BLaER1 treated with 17β-estradiol and CSF1 and Interleukin-3, amounts not matched to agents 10 nM and 100 nM (cell line): ENCODE results near the gene ISOC2.

Experiments
- H3K27ac ChIP-seq, 11 experiments: shearing (Covaris generic); formaldehyde crosslinking; 2 replicates each; pipeline ENCODE4 v1.8.1; 2022
- H3K27me3 ChIP-seq, 11 experiments: shearing (Covaris generic); formaldehyde crosslinking; 2 replicates each; pipeline ENCODE4 v1.8.1; 2022
- H3K36me3 ChIP-seq, 11 experiments: shearing (Covaris generic); formaldehyde crosslinking; 2 replicates each; pipeline ENCODE4 v1.8.1; 2022
- H3K4me1 ChIP-seq, 10 experiments: shearing (Covaris generic); formaldehyde crosslinking; 2 replicates each; pipeline ENCODE4 v1.8.1; 2022
- H3K4me2 ChIP-seq, 11 experiments: shearing (Covaris generic); formaldehyde crosslinking; 2 replicates each; pipeline ENCODE4 v1.8.1; 2022
- H3K4me3 ChIP-seq, 10 experiments: shearing (Covaris generic); formaldehyde crosslinking; 2 replicates each; pipeline ENCODE4 v1.8.1; 2022
- H3K9ac ChIP-seq, 11 experiments: shearing (Covaris generic); formaldehyde crosslinking; 2 replicates each; pipeline ENCODE4 v1.8.1; 2022
- H3K9me3 ChIP-seq, 11 experiments: shearing (Covaris generic); formaldehyde crosslinking; replicated peaks in 1 of 11; 2 replicates each; pipeline ENCODE4 v1.8.1; 2022
- H4K20me1 ChIP-seq, 11 experiments: shearing (Covaris generic); formaldehyde crosslinking; 2 replicates each; pipeline ENCODE4 v1.8.1; 2022
- Cebpa-rat ChIP-seq, 11 experiments: shearing (Covaris generic); IDR thresholded peaks; 2 replicates each; pipeline ENCODE4 v1.8.1; 2022

ISOC2 gene

GRCh38 chr19:55492362-55492944 lies 31.0 kb upstream of the ISOC2 start:
- Histone ChIP-seq H3K4me2 (no peak overlapping the region), H3K27me3 (no peaks in the 10 kb centered on the region), H3K27ac (no peak overlapping the region), H3K9me3 (no peaks in the 10 kb centered on the region), H3K9ac (no peak overlapping the region), H3K4me1 (peaks cover 10 to 49% (median 30%) of the 10 kb centered on the region in 10 experiments), H3K36me3 (no peaks in the 10 kb centered on the region), H3K4me3 (no peak overlapping the region), H4K20me1 (peaks cover 0 to 4% (median 0%) of the 10 kb centered on the region in 11 experiments; a peak in 2 of 22 replicates)
- TF ChIP-seq Cebpa-rat (IDR thresholded peaks at IDR 0.05) = no peak

GRCh38 chr19:55491546-55492360 lies 30.3 kb upstream of the ISOC2 start:
- no peaks in the 10 kb centered on the region for H3K9me3 ChIP-seq
- H3K36me3 ChIP-seq = no peaks in the 10 kb centered on the region
- H4K20me1 ChIP-seq = peaks cover 0 to 8% (median 0%) of the 10 kb centered on the region in 11 experiments; a peak in 4 of 22 replicates
- H3K27me3 ChIP-seq = no peaks in the 10 kb centered on the region
- no peak for TF ChIP-seq Cebpa-rat (IDR thresholded peaks at IDR 0.05)
- H3K4me3 ChIP-seq = no peak overlapping the region
- H3K4me2 ChIP-seq = 0 out of 22 replicates have a peak overlapping the region, but pooled peaks of 1 of the 11 experiments have one; percentile 9
- H3K27ac ChIP-seq = no peak overlapping the region
- no peak overlapping the region for H3K9ac ChIP-seq
- H3K4me1 ChIP-seq = peaks cover 17 to 56% (median 37%) of the 10 kb centered on the region in 10 experiments

GRCh38 chr19:55490478-55491432 lies 29.3 kb upstream of the ISOC2 start:
- TF ChIP-seq Cebpa-rat (IDR thresholded peaks at IDR 0.05) = no peak
- H3K27ac ChIP-seq = no peak overlapping the region
- peaks cover 27 to 66% (median 47%) of the 10 kb centered on the region in 10 experiments for H3K4me1 ChIP-seq
- H3K9me3 ChIP-seq = no peaks in the 10 kb centered on the region
- H4K20me1 ChIP-seq = peaks cover 0 to 15% (median 0%) of the 10 kb centered on the region in 11 experiments; a peak in 4 of 22 replicates
- H3K27me3 ChIP-seq = no peaks in the 10 kb centered on the region
- H3K36me3 ChIP-seq = no peaks in the 10 kb centered on the region
- H3K4me2 ChIP-seq = 0 out of 22 replicates have a peak overlapping the region, but pooled peaks of 1 of the 11 experiments have one; percentile 7
- H3K4me3 ChIP-seq = no peak overlapping the region
- peak overlapping the region in 1 of 11 experiments; percentile 9; a peak in 1 of 22 replicates for H3K9ac ChIP-seq

- Histone ChIP-seq H3K4me3 (no peak overlapping the region), H3K27ac (peak overlapping the region in 1 of 11 experiments; percentile 36; a peak in 1 of 22 replicates), H4K20me1 (peaks cover 0 to 15% (median 0%) of the 10 kb centered on the region in 11 experiments; a peak in 4 of 22 replicates), H3K27me3 (no peaks in the 10 kb centered on the region), H3K4me1 (peaks cover 33 to 69% (median 53%) of the 10 kb centered on the region in 10 experiments), H3K9ac (peak overlapping the region in 7 of 11 experiments; percentile 24 to 42 (median 33); a peak in 4 of 22 replicates), H3K4me2 (peak overlapping the region in 10 of 11 experiments; percentile 5 to 65 (median 55); a peak in 17 of 22 replicates), H3K9me3 (no peaks in the 10 kb centered on the region), H3K36me3 (no peaks in the 10 kb centered on the region)
- TF ChIP-seq Cebpa-rat (IDR thresholded peaks at IDR 0.05) = no peak
Measured at GRCh38 chr19:55489711-55490477, 28.5 kb upstream of the ISOC2 start.

GRCh38 chr19:55488986-55489710 lies 27.7 kb upstream of the ISOC2 start:
- Histone ChIP-seq H4K20me1 (peaks cover 0 to 18% (median 0%) of the 10 kb centered on the region in 11 experiments; a peak in 6 of 22 replicates), H3K36me3 (no peaks in the 10 kb centered on the region), H3K27me3 (no peaks in the 10 kb centered on the region), H3K9ac (peak overlapping the region in 7 of 11 experiments; percentile 24 to 42 (median 33); a peak in 4 of 22 replicates), H3K4me1 (peaks cover 39 to 71% (median 54%) of the 10 kb centered on the region in 10 experiments), H3K9me3 (no peaks in the 10 kb centered on the region), H3K4me3 (no peak overlapping the region), H3K27ac (peak overlapping the region in 1 of 11 experiments; percentile 36; a peak in 1 of 22 replicates), H3K4me2 (peak overlapping the region in 10 of 11 experiments; percentile 5 to 65 (median 58); a peak in 17 of 22 replicates)
- no peak for TF ChIP-seq Cebpa-rat (IDR thresholded peaks at IDR 0.05)

GRCh38 chr19:55487924-55488687 lies 26.7 kb upstream of the ISOC2 start, which contains the start of gene SSC5D:
TSS of gene SSC5D (plus strand) at chr19:55488436. CDS start at chr19:55488590, 154 bp downstream.
- no peak for TF ChIP-seq Cebpa-rat (IDR thresholded peaks at IDR 0.05)
- peak within 1 kb of the TSS; percentile 89 to 100 (median 96) for H3K4me2 ChIP-seq
- H3K9ac ChIP-seq = peak within 1 kb of the TSS; percentile 31 to 83 (median 78)
- peaks cover 0 to 9% (median 5%) of the 10 kb centered on the region in 11 experiments; a peak in 12 of 22 replicates for H3K36me3 ChIP-seq
- peak within 1 kb of the TSS; percentile 8 to 80 (median 61); a peak in 21 of 22 replicates for H3K27ac ChIP-seq
- peaks cover 50 to 78% (median 62%) of the 10 kb centered on the region in 10 experiments for H3K4me1 ChIP-seq
- H3K27me3 ChIP-seq = no peaks in the 10 kb centered on the region
- peak within 1 kb of the TSS in 2 of 10 experiments; percentile 16 to 79; a peak in 1 of 20 replicates for H3K4me3 ChIP-seq
- H4K20me1 ChIP-seq = peaks cover 0 to 29% (median 0%) of the 10 kb centered on the region in 11 experiments; a peak in 9 of 22 replicates
- no peaks in the 10 kb centered on the region for H3K9me3 ChIP-seq
